Gastrocnemius medialis (tissue), 4 donors: Measurements from ENCODE around the gene PLCL1. TPM values are rescaled to one million over a fixed set of nuclear protein-coding genes. Genes with fewer than 3 reads are reported as not detected.

Experiments used
- ATAC-seq, 2 donors: fragments of 150-250 bp; one replicate each; pipeline ENCODE4 v1.9.1; 2016
- DNase-seq, 2 donors: peaks; one replicate each; pipeline ENCODE4 v3.0.0-alpha.2; 2019
- H3K27ac ChIP-seq, 4 donors: fragments of 200-600 bp; sonication (generic); 1 replicate in 1 of 4; 2 replicates in 3 of 4; pipeline ENCODE4 v1.5.1; 2016 to 2018; ENCODE audit warnings: mild to moderate bottlenecking in 2 of 4, moderate library complexity in 1 of 4
- H3K27me3 ChIP-seq, 3 donors: fragments of 200-600 bp; sonication (generic) in 2 of 3; 1 replicate in 1 of 3; 2 replicates in 2 of 3; pipeline versions ENCODE4 v1.5.1 to v1.6.0; 2016 to 2019; ENCODE audit warnings: mild to moderate bottlenecking in 1 of 3, moderate library complexity in 1 of 3
- H3K36me3 ChIP-seq, 2 donors: fragments of 200-600 bp; sonication (generic) in 1 of 2; one replicate each; pipeline ENCODE4 v1.5.1; 2017 to 2018
- H3K4me1 ChIP-seq, 2 donors: fragments of 200-600 bp; sonication (generic) in 1 of 2; one replicate each; pipeline ENCODE4 v1.5.1; 2016 to 2017; ENCODE audit warnings: mild to moderate bottlenecking in 2 of 2
- H3K4me3 ChIP-seq, 4 donors: fragments of 200-600 bp; sonication (generic) in 3 of 4; 1 replicate in 1 of 4; 2 replicates in 3 of 4; pipeline ENCODE4 v1.5.1; 2016 to 2019; ENCODE audit warnings: mild to moderate bottlenecking in 2 of 4
- H3K9me3 ChIP-seq, 3 donors: fragments of 200-600 bp; sonication (generic) in 2 of 3; 1 replicate in 1 of 3; 2 replicates in 2 of 3; pipeline ENCODE4 v1.5.1; 2016 to 2019
- POLR2A ChIP-seq, 2 donors: fragments of 450-650 bp; IDR thresholded peaks; one replicate each; pipeline ENCODE4 v1.6.1; 2017; ENCODE audit warnings: antibody characterized with exemption in 2 of 2, mild to moderate bottlenecking in 2 of 2, moderate library complexity in 2 of 2
- in situ Hi-C, 4 donors: fragments of 200-750 bp; cut with MboI; loops; one replicate each; pipeline versions ENCODE4 v1.15.0 to v1.8.0; 2017; ENCODE audit warnings: low sequenced_read_pairs in 4 of 4
- intact Hi-C: fragments of 100-400 bp; cut with DNase I; formaldehyde crosslinking; loops from one replicate; pipeline ENCODE4 v1.15.1; 2023; ENCODE audit warnings: low total_unique reads
- total RNA-seq, 4 donors: library from RNA; depleted of rRNA; stranded (reverse); fragments of >200 nt; gene quantifications; one replicate each; pipeline versions ENCODE4 v1.1.0 to v1.2.3, GENCODE V29; 2016
- TF ChIP-seq, protein P1 (sequence below), 5 experiments: fragments of 450-650 bp in 3 of 5; fragments of 200-600 bp in 2 of 5; sonication (generic) in 2 of 5; IDR thresholded peaks in 4 of 5; conservative IDR thresholded peaks in 1 of 5; 1 replicate in 4 of 5; 2 replicates in 1 of 5; pipeline ENCODE4 v1.5.1; 2016 to 2019; ENCODE audit warnings: antibody characterized with exemption in 5 of 5, mild to moderate bottlenecking in 3 of 5, moderate library complexity in 3 of 5

The PLCL1 gene
- total RNA-seq, 4 donors from 2014 or later: 5.9 to 10.7 (median 9.8) TPM

GRCh38 chr2:197851451-197851850 lies 47.1 kb downstream of the PLCL1 start:
- H3K4me3 ChIP-seq: no peak overlapping the region
- no peaks in the 10 kb centered on the region for H3K9me3 ChIP-seq
- in situ Hi-C loops (no loop called here), intact Hi-C loops (loop anchor here (2.0 kb wide), 1 partner anchor 275 kb away; no protein-coding TSS in a partner anchor)
- ATAC-seq: peak in 1 of 2 donors; percentile 61
- peak overlapping the region in 2 of 4 donors; percentile 6 to 15 for H3K27ac ChIP-seq
- no peaks in the 10 kb centered on the region for H3K27me3 ChIP-seq
- TF ChIP-seq, protein P1, sequence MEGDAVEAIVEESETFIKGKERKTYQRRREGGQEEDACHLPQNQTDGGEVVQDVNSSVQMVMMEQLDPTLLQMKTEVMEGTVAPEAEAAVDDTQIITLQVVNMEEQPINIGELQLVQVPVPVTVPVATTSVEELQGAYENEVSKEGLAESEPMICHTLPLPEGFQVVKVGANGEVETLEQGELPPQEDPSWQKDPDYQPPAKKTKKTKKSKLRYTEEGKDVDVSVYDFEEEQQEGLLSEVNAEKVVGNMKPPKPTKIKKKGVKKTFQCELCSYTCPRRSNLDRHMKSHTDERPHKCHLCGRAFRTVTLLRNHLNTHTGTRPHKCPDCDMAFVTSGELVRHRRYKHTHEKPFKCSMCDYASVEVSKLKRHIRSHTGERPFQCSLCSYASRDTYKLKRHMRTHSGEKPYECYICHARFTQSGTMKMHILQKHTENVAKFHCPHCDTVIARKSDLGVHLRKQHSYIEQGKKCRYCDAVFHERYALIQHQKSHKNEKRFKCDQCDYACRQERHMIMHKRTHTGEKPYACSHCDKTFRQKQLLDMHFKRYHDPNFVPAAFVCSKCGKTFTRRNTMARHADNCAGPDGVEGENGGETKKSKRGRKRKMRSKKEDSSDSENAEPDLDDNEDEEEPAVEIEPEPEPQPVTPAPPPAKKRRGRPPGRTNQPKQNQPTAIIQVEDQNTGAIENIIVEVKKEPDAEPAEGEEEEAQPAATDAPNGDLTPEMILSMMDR (IDR thresholded peaks at IDR 0.05 in 4 of 5, conservative IDR thresholded peaks at IDR 0.05 in 1 of 5): peak in 1 of 5 experiments; percentile 32
- TF ChIP-seq POLR2A (IDR thresholded peaks at IDR 0.05): no peak
- DNase-seq: no peak
- peaks cover 49 to 67% of the 10 kb centered on the region in 2 donors for H3K4me1 ChIP-seq
- no peaks in the 10 kb centered on the region for H3K36me3 ChIP-seq

DNA sequence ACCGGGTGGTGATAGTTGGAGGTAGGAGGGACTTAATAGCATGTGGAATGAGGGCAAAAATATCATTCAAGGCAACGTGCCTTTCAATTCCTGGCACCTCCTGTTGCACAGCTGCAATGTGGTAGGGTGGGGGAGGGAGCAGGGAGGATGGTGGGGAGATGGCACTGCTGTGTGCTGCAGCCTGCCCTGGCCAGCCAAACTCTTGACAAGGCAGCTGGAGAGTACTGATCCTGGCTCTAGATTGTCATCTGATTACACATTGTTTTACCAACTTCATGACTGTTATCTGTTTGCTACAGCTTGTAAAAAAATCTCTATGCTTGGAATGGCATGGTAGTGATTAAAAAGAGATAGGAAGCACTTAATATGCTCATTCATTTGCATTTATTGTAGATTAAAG lies 47.7 kb downstream of the PLCL1 start:
- DNase-seq: peak in 1 of 2 donors; percentile 17
- Histone ChIP-seq H3K9me3 (no peaks in the 10 kb centered on the region), H3K36me3 (no peaks in the 10 kb centered on the region), H3K27me3 (no peaks in the 10 kb centered on the region), H3K4me1 (peaks cover 45 to 63% of the 10 kb centered on the region in 2 donors), H3K4me3 (no peak overlapping the region), H3K27ac (peak overlapping the region in 2 of 4 donors; percentile 6 to 15)
- intact Hi-C loops: no loop called here
- in situ Hi-C loops: no loop called here
- TF ChIP-seq, protein P1 (IDR thresholded peaks at IDR 0.05 in 4 of 5, conservative IDR thresholded peaks at IDR 0.05 in 1 of 5): no peak
- no peak for TF ChIP-seq POLR2A (IDR thresholded peaks at IDR 0.05)
- peak; percentile 46 to 47 for ATAC-seq

DNA sequence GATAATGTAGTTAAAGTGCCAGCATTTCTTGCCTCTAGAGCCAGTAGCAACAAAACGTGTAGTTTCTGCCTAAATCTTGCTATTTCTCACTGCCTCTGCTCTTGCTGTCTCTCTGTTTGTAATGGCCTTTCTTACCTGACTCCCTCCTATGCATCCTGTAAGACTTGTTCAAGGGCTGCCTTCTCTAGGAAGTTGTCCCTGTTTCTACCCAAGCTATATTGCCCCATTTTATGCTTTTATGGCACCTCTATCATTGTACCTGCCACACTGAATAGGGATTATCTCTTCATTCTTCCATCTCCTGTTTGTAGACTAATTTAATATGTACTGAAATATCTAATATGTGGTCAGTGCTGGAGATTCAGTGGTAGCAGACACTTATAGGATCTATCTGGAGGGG lies 49.2 kb downstream of the PLCL1 start:
- intact Hi-C loops: no loop called here
- Histone ChIP-seq H3K27me3 (no peaks in the 10 kb centered on the region), H3K9me3 (no peaks in the 10 kb centered on the region), H3K36me3 (no peaks in the 10 kb centered on the region), H3K27ac (no peak overlapping the region), H3K4me1 (peaks cover 32 to 52% of the 10 kb centered on the region in 2 donors), H3K4me3 (no peak overlapping the region)
- DNase-seq (no peak), ATAC-seq (no peak)
- in situ Hi-C loops: no loop called here
- no peak for TF ChIP-seq POLR2A (IDR thresholded peaks at IDR 0.05)
- TF ChIP-seq, protein P1 (IDR thresholded peaks at IDR 0.05 in 4 of 5, conservative IDR thresholded peaks at IDR 0.05 in 1 of 5): no peak

- Histone ChIP-seq H3K27me3 (no peaks in the 10 kb centered on the region), H3K27ac (no peak overlapping the region), H3K9me3 (no peaks in the 10 kb centered on the region), H3K36me3 (no peaks in the 10 kb centered on the region), H3K4me1 (peaks cover 22 to 35% of the 10 kb centered on the region in 2 donors), H3K4me3 (no peak overlapping the region)
- in situ Hi-C loops: no loop called here
- intact Hi-C loops: no loop called here
- DNase-seq (no peak), ATAC-seq (no peak)
- TF ChIP-seq, protein P1 (IDR thresholded peaks at IDR 0.05 in 4 of 5, conservative IDR thresholded peaks at IDR 0.05 in 1 of 5): no peak
- TF ChIP-seq POLR2A (IDR thresholded peaks at IDR 0.05): no peak
Measured at GRCh38 chr2:197857476-197858107, 53.2 kb downstream of the PLCL1 start.
